K562 (cell line): Measurements from ENCODE around the gene KIF26A. TPM values are rescaled to one million over a fixed set of nuclear protein-coding genes. Genes with fewer than 3 reads are reported as not detected.

Experiments
- ATAC-seq: fragments of 200-7000 bp; cut with Tn5 transposase; 3 replicates; pipeline ENCODE4 v1.9.1; 2020; ENCODE audit warnings: moderate library complexity
- BruUV-seq: library from RNA; stranded (reverse); fragments of 400-500 nt; replicated peaks from 2 replicates; lab custom pipeline; 2021; lab: Mats Ljungman, UMichigan
- CTCF ChIA-PET: fragments of 300-600 bp; formaldehyde crosslinking; extraction: SDS; loops from one replicate; lab custom pipeline; 2021; ENCODE audit warnings: low intra/inter-chr PET ratio; lab: Yijun Ruan, JAX
- POLR2A ChIA-PET: fragments of 300-600, 350-650 bp; sonication (Branson Sonifier 250); formaldehyde crosslinking; extraction: SDS; loops from one replicate; lab custom pipeline; 2021; ENCODE audit warnings: antibody characterized with exemption, inconsistent platforms; lab: Yijun Ruan, JAX
- DNase-seq, 4 experiments: peaks; one replicate each; pipeline versions ENCODE4 v3.0.0 to v3.0.0-alpha.2; 2011 to 2018; ENCODE audit warnings: low spot score in 3 of 4, mixed read lengths in 3 of 4; ENCODE audit errors: extremely low read depth in 1 of 4
- FAIRE-seq: peaks from 2 replicates; lab custom pipeline; 2011; peaks lifted over from hg19 to GRCh38; lab: Jason Lieb, UNC
- H2AFZ ChIP-seq: 2 replicates; pipeline ENCODE4 v1.6.0; 2011; ENCODE audit warnings: low read depth, low read length, control low read depth, inconsistent platforms
- H3K27ac ChIP-seq: fragments of 200-600 bp; 3 replicates; pipeline ENCODE4 v1.8.0; 2011; ENCODE audit warnings: low read depth, mild to moderate bottlenecking, control low read depth, inconsistent platforms, low read length, moderate library complexity, mixed read lengths; ENCODE audit errors: extremely low read depth
- H3K27me3 ChIP-seq, 2 experiments: fragments of 300-600 bp in 1 of 2; 2 replicates in 1 of 2; 3 replicates in 1 of 2; pipeline versions ENCODE4 v1.6.0 to v1.8.0; 2011; ENCODE audit warnings: inconsistent platforms in 2 of 2, low read length in 2 of 2, mild to moderate bottlenecking in 1 of 2, mixed read lengths in 1 of 2, moderate library complexity in 1 of 2; ENCODE audit not compliant: control insufficient read depth in 2 of 2, insufficient read depth in 2 of 2
- H3K36me3 ChIP-seq: fragments of 300-600 bp; 3 replicates; pipeline ENCODE4 v1.8.0; 2011; ENCODE audit warnings: mild to moderate bottlenecking, low read length, inconsistent platforms; ENCODE audit not compliant: control insufficient read depth, insufficient read depth
- H3K4me1 ChIP-seq, 2 experiments: fragments of 200-600 bp in 1 of 2; replicated peaks in 1 of 2; 2 replicates in 1 of 2; 3 replicates in 1 of 2; pipeline versions ENCODE4 v1.5.1 to v1.8.0; 2011; ENCODE audit warnings: inconsistent platforms in 2 of 2, low read length in 2 of 2, mild to moderate bottlenecking in 1 of 2, mixed read lengths in 1 of 2, moderate library complexity in 1 of 2; ENCODE audit not compliant: control insufficient read depth in 2 of 2, insufficient read depth in 2 of 2
- H3K4me2 ChIP-seq: 2 replicates; pipeline ENCODE4 v1.6.1; 2011; ENCODE audit warnings: low read length, control low read depth, inconsistent platforms, mixed read lengths; ENCODE audit not compliant: insufficient read depth
- H3K4me3 ChIP-seq: fragments of 200-600 bp; sonication (generic), shearing (Covaris generic); 2 replicates; pipeline ENCODE4 v1.5.1; 2016; ENCODE audit warnings: control low read depth, inconsistent platforms
- H3K79me2 ChIP-seq: fragments of 200-600 bp; 3 replicates; pipeline ENCODE4 v1.8.0; 2011; ENCODE audit warnings: low read length, inconsistent platforms; ENCODE audit not compliant: control insufficient read depth, insufficient read depth
- H3K9ac ChIP-seq, 2 experiments: 2 replicates each; pipeline versions ENCODE4 v1.6.0 to v1.6.1; 2011; ENCODE audit warnings: low read depth in 2 of 2, low read length in 2 of 2, control low read depth in 1 of 2, inconsistent platforms in 1 of 2, mild to moderate bottlenecking in 1 of 2, mixed read lengths in 1 of 2; ENCODE audit not compliant: insufficient read depth in 1 of 2
- H3K9me1 ChIP-seq: one replicate; pipeline ENCODE4 v1.6.0; 2011; ENCODE audit warnings: inconsistent platforms, mild to moderate bottlenecking, low read length, moderate library complexity; ENCODE audit not compliant: control insufficient read depth, insufficient read depth
- H3K9me3 ChIP-seq: replicated peaks from 2 replicates; pipeline ENCODE4 v1.5.1; 2011; ENCODE audit warnings: low read depth, low read length, inconsistent platforms; ENCODE audit not compliant: control insufficient read depth, insufficient read depth
- H4K20me1 ChIP-seq: replicated peaks from 2 replicates; pipeline ENCODE4 v1.6.1; 2011; ENCODE audit warnings: low read length, inconsistent platforms, mixed read lengths; ENCODE audit not compliant: control insufficient read depth, insufficient read depth
- CC2D1A ChIP-seq: fragments of 450-650 bp; IDR thresholded peaks from 2 replicates; pipeline ENCODE4 v1.6.1; 2017; ENCODE audit warnings: mild to moderate bottlenecking
- EP300 ChIP-seq: IDR thresholded peaks from 2 replicates; pipeline ENCODE4 v1.6.1; 2012; ENCODE audit warnings: low read length, improper control_type of control experiment
- HOXB6 ChIP-seq: fragments of 250-450 bp; sonication (Bioruptor Pico); IDR thresholded peaks from 2 replicates; pipeline ENCODE4 v1.5.1; 2022; ENCODE audit warnings: mild to moderate bottlenecking, borderline replicate concordance
- WHSC1 ChIP-seq: IDR thresholded peaks from one replicate; pipeline ENCODE4 v1.6.1; 2012; ENCODE audit warnings: low read length, control low read depth, inconsistent platforms
- XRCC5 ChIP-seq: fragments of 200-400 bp; formaldehyde crosslinking; IDR thresholded peaks from 2 replicates; pipeline ENCODE4 v1.6.1; 2017; ENCODE audit warnings: low read depth, mild to moderate bottlenecking, low read length
- WGBS: fragments of 100-300 bp; shearing (Covaris generic); methylation state at CpG from one replicate; pipeline ENCODE4 v1.1.6; 2016; ENCODE audit warnings: low coverage, mixed read lengths; ENCODE audit not compliant: insufficient coverage; ENCODE audit errors: missing lambda C conversion rate; 5-methylcytosine and 5-hydroxymethylcytosine counted together
- in situ Hi-C: fragments of 300-500 bp; cut with MboI; formaldehyde crosslinking; loops from 4 replicates; pipeline ENCODE4 v1.15.0; 2018; ENCODE audit warnings: inconsistent platforms, mixed read lengths
- intact Hi-C: fragments of 100-400 bp; cut with micrococcal nuclease; formaldehyde crosslinking; loops from 2 replicates; pipeline ENCODE4 v1.14.2; 2022
- polyA plus RNA-seq, 8 experiments: library from polyadenylated mRNA; depleted of rRNA in 4 of 8; stranded (reverse) in 5 of 8; unstranded in 3 of 8; fragments of >200 nt; fragmentation: Nextera tagmentation in 2 of 8; fragmentation: Illumina TruSeq in 1 of 8; extraction: Ambion mirVana in 2 of 8; extraction: Trizol in 1 of 8; gene quantifications; 2 replicates each; pipeline versions ENCODE4 v1.2.1 to v1.2.3, GENCODE V29; 2011 to 2014; ENCODE audit warnings: inconsistent platforms in 1 of 8, missing spikeins in 1 of 8
- total RNA-seq, 7 experiments: library from RNA; depleted of rRNA in 6 of 7; stranded (reverse); fragments of >200 nt in 6 of 7; fragmentation: Illumina TruSeq in 2 of 7; extraction: Trizol in 2 of 7; gene quantifications; 2 replicates each; pipeline versions ENCODE4 v1.2.1 to v1.2.3, GENCODE V29; 2011 to 2021; ENCODE audit warnings: low replicate concordance in 1 of 7
- TF ChIP-seq, protein P1 (sequence below): IDR thresholded peaks from 2 replicates; pipeline ENCODE4 v1.6.1; 2011; ENCODE audit not compliant: insufficient read length; ENCODE audit errors: extremely low read depth
- TF ChIP-seq, protein P2 (sequence below), 2 experiments: fragments of 450-650 bp; conservative IDR thresholded peaks; 2 replicates each; pipeline ENCODE4 v1.6.1; 2017; ENCODE audit warnings: mild to moderate bottlenecking in 2 of 2, moderate library complexity in 2 of 2
- TF ChIP-seq, protein P3 (sequence below): sonication (generic); formaldehyde crosslinking; IDR thresholded peaks from 2 replicates; pipeline ENCODE4 v1.9.0; 2022; ENCODE audit warnings: mild to moderate bottlenecking, missing genetic modification reagents
- TF ChIP-seq, protein P4 (sequence below): fragments of 450-650 bp; formaldehyde crosslinking; IDR thresholded peaks from 2 replicates; pipeline ENCODE4 v1.4.0; 2022; ENCODE audit warnings: missing genetic modification characterization

KIF26A gene
- total and polyA plus RNA-seq, 9 of the 15 experiments (the other 6 are each of a cell fraction or from before 2014, with no cell fraction given), result 0.04 TPM; not detected in 8

DNA sequence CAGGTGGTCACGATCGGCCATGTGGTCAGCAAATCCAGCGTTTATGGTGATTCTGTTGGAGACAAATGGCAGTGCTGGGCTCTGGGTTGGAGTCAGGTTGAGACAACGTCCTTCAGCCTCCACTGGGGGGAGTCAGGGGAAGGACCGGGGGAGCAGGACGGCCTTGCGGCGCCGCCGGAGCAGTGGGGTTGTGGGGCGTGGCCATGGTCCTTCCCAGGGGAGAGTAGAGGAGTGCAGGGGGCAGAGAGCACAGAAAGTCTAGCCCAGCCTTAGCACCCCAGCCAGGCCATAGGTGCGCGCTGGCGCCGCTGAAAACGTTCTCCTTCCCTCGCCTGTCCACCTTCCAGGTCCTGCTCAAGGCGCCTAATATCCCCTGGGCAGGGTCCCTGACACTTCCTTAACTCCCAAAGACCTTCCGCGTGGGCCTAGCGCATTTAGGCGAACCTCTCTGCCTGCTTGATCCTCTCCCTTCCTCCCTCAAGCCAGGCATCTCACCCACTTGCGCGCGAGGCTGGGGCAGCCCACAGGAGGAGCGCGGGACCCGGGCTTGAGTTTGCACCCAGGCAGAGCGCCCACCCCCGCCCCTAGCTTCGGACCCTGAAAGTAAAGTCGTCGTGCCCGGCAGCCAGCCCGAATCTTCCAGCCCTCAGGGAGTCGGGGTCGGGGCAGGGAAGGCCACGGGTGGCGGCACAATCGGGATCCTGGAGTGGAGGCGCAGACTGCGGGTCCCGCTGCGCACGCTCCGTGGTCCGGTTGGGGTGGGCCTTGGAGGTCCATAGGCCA, 3.1 kb upstream of the KIF26A start (continued):
- TF ChIP-seq, protein P1, sequence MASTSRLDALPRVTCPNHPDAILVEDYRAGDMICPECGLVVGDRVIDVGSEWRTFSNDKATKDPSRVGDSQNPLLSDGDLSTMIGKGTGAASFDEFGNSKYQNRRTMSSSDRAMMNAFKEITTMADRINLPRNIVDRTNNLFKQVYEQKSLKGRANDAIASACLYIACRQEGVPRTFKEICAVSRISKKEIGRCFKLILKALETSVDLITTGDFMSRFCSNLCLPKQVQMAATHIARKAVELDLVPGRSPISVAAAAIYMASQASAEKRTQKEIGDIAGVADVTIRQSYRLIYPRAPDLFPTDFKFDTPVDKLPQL, result no peak
- TF ChIP-seq HOXB6 (CRISPR knock-in tag), result no peak

DNA sequence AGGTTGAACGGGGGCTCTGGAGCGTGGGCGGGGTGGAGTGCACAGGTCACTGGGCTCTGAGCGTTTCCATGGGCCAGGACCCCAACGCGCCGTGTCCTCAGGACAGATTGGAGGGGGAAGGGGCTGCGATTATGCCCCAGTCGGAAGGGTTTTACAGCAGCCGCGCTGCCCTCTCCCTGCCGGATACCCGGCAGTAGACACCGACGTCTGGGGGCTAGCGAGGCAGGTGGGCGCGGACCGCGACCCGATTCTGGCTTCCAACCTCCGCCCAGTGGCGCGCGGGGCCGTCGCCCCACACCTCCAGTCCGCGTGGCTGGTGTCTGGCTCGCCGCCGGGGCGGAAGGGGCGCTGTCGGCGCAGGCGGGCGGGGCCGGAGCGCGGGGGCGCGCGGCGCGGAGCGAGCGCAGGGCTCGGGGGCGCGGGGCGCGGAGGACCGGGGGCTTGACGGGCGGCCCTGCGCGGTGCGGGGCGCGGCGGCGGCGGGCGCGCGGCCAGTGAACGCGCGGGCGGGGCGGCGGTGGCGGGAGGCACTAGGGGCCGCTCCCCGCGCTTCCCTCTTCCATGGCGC, 2.4 kb upstream of the KIF26A start:
- intact Hi-C loops (no loop called here), in situ Hi-C loops (no loop called here)
- Histone ChIP-seq H3K79me2 (no peaks in the 10 kb centered on the region), H3K4me2 (no peak overlapping the region), H3K27me3 (no peaks in the 10 kb centered on the region), H3K27ac (no peak overlapping the region), H3K36me3 (no peaks in the 10 kb centered on the region), H3K9ac (no peak overlapping the region), H3K4me1 (0 out of 5 replicates have a peak, but pooled peaks cover 0 to 7% of the 10 kb centered on the region in 2 experiments), H3K4me3 (no peak overlapping the region), H3K9me1 (no peaks in the 10 kb centered on the region), H3K9me3 (no peaks in the 10 kb centered on the region), H4K20me1 (no peaks in the 10 kb centered on the region), H2AFZ (no peak overlapping the region)
- 60% methylated on average over 14 of the region's 78 CpGs for WGBS
- no peak for ATAC-seq
- BruUV-seq, result no TSS peak
- DNase-seq, result no peak
- TF ChIP-seq WHSC1 (no peak), EP300 (no peak), CC2D1A (no peak), XRCC5 (no peak)
- TF ChIP-seq, protein P2, sequence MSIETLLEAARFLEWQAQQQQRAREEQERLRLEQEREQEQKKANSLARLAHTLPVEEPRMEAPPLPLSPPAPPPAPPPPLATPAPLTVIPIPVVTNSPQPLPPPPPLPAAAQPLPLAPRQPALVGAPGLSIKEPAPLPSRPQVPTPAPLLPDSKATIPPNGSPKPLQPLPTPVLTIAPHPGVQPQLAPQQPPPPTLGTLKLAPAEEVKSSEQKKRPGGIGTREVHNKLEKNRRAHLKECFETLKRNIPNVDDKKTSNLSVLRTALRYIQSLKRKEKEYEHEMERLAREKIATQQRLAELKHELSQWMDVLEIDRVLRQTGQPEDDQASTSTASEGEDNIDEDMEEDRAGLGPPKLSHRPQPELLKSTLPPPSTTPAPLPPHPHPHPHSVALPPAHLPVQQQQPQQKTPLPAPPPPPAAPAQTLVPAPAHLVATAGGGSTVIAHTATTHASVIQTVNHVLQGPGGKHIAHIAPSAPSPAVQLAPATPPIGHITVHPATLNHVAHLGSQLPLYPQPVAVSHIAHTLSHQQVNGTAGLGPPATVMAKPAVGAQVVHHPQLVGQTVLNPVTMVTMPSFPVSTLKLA (conservative IDR thresholded peaks at IDR 0.05), result no peak
- TF ChIP-seq, protein P3, sequence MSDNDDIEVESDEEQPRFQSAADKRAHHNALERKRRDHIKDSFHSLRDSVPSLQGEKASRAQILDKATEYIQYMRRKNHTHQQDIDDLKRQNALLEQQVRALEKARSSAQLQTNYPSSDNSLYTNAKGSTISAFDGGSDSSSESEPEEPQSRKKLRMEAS (CRISPR knock-in tag), result no peak
- TF ChIP-seq, protein P4, sequence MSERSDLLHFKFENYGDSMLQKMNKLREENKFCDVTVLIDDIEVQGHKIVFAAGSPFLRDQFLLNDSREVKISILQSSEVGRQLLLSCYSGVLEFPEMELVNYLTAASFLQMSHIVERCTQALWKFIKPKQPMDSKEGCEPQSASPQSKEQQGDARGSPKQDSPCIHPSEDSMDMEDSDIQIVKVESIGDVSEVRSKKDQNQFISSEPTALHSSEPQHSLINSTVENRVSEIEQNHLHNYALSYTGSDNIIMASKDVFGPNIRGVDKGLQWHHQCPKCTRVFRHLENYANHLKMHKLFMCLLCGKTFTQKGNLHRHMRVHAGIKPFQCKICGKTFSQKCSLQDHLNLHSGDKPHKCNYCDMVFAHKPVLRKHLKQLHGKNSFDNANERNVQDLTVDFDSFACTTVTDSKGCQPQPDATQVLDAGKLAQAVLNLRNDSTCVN (CRISPR knock-in tag), result no peak
- ChIA-PET CTCF (no interaction called here), POLR2A (no interaction called here)
- no peak for FAIRE-seq
